IPS-NIHi11 (cell line): ENCODE results near the gene HDAC4.
"Not testable (repeated sequence)": the region's sequence is repeated elsewhere in the genome, so short reads cannot be mapped to it uniquely, and the experiment has no call there.

ENCODE experiments used
- DNase-seq: peaks from one replicate; pipeline ENCODE4 v3.0.0; 2012; ENCODE audit warnings: mixed read lengths, low spot score

The HDAC4 gene

DNA sequence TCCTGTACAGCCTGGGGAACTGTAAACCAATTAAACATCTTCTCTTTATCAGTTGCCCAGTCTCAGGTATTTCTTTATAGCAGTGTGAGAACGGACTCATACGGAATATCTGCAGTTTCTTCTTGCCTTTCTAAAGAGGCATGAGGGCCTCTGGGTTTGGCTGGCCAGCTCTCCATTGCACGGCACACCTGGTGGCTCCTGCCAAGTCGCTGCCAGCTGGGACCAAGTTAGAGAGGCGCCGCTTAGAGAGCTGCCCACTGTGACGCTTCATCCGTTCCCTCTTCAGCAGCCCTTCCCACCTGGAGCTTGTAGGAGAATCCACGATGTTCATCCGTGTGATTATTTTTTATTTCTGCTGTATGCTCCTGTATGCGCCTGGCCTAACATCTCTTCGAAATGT, 357.5 kb downstream of the HDAC4 start:
- no peak for DNase-seq

DNA sequence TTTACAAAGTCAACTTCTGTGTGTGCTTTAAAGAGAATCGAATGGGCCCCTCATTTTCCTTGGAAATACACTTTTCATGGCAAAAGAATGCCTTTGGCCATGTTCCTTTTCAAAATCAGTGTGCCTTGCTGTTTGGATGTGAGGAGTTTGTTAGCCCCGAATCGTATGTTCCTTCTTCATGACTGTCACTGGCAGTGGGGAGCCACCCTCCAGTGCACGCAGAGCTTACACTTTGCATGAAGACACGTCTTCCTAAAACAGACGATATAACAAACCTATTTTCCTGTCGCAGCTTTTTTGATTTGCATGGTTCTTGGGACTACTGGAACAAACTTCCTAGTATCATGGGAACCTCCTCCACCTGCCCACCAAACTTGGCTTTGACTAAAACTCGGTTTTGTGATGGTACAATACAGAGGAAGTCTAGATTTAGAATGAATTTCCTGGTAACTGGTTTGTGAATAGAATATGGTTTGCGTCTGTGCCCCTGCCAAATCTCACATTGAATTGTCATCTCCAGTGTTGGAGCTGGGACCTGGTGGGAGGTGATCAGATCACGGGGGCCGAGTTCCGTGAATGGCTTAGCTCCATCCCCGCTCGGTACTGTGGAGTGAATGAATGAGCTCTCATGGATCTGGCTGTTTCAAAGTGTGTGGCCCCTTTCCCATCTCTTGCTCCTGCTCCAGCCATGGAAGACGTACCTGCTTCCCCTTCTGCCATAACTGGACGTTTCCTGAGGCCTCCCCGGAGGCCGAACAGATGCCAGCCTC, 358.1 kb downstream of the HDAC4 start:
- DNase-seq, result no peak

DNA sequence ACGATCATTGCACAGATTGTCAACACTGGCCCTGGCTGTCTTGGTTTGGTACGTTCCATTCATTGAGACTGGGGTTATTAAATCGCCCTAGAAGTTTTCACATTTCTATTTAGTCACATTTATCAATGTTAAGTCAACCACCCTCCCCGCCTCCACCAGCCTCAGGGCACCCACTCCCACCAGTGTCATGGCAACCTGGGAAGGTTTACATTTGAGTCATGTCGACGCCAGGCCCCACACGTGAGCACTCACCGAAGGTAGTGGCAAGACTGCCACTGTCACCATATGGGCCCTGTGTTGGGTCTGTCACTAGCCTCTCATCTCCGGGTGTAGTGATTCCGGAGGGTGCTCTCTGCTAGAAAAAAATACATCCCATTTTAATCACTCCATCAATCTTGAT, 358.8 kb downstream of the HDAC4 start:
- no peak for DNase-seq

DNA sequence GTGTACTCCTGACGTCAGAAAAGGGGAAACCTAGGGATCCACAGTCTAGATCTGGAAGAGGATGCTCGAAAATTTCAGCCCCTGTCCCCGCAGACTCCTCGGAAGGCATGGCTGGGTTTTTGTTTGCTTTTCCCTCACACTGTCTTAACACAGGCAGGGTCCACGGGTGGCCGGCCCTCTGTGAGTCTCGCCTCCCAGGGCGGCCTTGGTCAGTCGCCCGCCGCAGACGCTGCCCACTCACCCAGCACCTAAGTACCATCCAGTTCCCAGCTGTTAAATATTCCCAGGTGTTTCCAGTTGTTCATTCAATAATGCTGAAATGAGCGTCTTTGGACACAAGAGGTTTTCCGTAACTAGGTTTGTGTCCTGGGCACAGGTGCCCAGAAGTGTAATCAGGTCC, 359.8 kb downstream of the HDAC4 start:
- no peak for DNase-seq

DNA sequence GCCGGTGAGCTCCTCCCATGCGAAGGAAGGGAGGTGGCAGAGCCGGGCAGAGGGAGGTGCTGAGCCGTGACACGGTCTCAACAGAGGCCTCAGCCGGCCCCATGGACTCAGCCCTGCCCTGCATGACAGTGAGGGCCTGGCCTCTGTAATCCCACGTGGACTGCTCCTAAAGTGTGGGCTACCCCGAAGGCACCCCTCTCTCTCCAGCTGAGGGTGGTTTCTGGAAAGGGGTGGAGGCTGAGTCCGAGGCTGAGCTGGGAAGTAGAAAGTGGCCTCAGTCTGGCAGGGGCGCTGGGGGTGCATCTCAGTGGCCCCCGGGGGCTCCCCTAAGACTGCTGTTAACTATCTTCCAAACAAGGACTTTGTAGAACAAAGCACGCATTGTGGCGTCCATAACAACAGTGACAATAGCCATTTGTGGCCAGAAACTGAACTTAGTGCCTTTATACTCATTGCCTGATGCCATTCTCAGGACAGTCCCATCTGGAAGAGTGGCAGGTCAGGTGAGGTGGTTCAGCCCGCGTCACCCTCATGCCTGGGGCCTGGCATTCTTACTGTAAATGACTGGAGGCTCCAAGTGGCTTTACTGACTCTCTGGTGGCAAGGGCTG, 360.6 kb downstream of the HDAC4 start:
- no peak for DNase-seq

DNA sequence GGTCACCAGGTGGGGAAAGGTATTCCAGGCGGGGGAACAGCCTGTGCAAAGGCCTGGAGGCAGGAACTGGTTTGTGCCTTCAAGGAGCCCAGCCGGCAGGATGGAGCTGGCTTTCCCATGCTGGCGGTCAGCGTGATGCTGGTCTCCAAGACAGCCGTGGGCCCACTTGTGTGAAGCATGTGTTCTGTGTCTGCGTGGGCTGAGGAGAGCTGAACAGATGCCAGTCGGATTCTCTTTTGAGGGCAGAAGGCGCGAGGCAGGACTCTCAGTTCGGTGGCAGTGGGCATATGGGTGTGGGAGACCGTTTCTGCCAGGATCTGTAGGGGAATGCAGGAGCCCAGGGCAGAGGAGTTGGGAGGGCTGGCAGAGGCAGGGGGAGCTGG, 361.4 kb downstream of the HDAC4 start:
- DNase-seq, result no peak

DNA sequence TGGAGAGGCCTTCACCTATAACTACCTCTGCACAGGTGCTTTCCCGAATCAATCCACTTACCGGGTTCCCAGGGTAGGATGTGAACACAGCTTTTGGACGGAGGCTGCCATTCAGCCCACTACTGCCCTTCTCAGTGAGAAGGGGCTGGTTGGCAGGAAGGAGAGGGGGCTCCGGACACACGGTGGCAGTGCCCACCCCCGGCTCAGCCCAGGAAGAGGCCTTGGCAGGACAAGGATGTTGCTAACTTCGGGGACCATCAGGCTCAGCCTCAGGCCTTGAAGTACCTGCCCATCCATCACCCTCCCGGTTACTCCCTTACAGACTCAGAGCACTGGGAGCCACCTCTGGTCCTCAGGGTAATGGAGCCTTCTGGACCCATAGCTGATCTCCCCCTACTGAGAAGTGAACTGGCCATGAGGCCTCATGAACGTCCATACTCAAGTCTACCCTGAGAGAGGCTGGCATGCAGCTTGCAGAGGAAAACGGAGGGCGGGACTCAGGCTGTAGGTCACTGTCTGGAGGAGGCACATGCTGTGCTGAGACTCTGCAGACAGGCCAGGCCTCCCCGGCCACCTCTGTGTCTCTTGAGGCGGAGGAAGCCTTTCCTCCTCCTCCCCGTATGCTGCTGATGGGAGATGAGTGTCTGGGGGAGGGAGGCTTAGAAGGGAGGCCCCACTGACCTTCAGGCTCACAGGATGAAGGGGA, 361.9 kb downstream of the HDAC4 start:
- no peak for DNase-seq

DNA sequence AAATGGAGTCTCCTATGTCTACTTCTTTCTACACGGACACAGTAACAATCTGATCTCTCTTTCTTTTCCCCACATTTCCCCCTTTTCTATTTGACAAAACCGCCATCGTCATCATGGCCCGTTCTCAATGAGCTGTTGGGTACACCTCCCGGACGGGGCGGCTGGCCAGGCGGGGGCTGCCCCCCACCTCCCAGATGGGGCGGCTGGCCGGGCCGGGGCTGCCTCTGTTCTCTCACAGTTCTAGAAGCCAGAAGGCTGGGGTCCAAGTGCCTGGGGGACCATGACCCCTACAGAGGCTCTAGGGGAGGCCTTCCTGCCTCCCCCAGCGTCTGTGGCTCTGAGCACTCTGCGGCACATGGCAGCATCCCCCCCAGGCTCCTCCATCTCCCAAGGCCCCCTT, 362.5 kb downstream of the HDAC4 start:
- DNase-seq, result not testable (repeated sequence)

DNA sequence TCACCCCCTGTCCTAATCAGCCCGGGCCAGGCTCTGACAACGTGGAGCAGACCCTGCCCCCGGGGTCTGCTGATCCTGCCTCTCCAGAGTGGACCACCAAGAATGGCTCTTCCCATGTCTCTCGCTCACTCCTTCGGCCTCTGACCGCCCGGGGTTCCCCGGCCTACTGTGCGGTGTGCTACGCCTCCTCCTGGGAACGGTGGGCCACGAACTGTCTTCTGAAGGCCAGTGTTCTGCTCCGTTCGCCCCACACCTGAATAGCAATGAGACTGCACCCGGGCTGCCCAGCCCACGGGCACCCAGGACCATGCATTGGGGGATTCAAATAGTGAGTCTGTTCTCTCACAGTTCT, 363.3 kb downstream of the HDAC4 start:
- no peak for DNase-seq

DNA sequence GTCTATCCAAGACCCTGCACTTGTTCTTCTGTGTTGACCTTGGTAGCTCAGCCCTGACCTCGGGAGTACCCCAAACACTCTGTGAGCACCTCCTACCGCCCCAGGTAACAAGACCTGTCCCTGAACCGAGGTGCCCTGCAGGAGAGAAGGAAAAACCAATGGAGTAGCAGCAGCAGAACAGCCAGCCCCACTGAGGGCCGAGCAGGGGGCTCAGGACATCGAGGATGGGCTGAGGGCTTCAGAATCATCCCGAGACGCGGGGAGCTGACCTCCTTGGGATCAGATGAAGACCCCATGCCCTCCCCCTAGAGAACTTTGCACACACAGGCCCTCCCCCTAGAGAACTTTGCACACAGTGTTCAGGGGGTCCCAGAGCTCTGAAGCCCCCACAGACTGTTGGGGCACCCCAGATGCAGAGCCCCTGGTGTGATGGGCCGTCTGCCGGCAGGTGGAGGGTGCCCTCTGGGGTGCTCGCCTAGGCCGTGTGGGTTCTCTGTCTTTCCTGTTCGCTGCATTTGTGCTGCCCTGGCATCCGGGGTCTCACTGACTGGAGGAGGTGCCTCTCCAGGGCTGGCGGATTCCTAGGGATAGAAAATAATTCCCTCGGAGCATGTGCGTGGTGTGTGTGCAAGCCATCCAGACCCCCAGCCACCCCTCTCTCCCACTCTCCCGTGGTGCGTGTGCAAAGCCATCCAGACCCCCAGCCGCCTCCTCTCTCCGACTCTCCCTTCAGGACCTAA, 363.8 kb downstream of the HDAC4 start:
- no peak for DNase-seq

DNA sequence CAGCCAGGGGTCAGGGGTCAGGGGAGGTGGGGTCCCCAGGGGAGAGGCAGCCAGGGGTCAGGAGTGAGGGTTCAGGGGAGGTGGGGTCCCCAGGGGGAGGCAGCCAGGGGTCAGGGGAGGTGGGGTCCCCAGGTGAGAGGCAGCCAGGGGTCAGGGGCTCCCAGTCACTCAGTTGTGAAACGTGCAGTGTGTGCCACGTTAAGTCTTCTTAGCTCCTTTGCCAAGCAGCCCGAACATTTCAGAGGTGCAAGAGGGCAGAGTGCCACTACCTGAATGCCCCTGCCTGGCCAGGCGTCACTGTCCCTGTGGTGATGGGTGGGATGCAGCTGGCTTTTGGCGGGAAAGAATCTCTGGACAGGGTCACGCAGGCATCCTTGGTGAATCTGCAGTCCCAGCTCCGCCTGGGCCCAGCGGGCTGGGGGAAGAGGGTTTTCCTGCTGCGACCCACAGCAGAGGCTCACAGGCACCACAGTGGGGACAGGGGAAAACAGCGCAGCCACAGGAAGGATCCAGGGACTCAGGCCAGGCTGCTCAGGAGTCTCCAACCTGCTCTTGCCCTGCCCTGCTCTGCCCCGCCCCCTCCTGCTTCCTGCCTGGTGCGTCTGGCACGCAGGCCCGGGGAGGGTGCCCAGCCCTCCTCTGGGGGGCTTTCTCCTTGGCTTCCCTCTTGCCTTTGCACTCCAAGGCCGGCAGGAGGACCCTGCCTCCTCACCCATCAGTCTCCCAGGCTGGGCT, 364.7 kb downstream of the HDAC4 start:
- DNase-seq, result peak; percentile 55

DNA sequence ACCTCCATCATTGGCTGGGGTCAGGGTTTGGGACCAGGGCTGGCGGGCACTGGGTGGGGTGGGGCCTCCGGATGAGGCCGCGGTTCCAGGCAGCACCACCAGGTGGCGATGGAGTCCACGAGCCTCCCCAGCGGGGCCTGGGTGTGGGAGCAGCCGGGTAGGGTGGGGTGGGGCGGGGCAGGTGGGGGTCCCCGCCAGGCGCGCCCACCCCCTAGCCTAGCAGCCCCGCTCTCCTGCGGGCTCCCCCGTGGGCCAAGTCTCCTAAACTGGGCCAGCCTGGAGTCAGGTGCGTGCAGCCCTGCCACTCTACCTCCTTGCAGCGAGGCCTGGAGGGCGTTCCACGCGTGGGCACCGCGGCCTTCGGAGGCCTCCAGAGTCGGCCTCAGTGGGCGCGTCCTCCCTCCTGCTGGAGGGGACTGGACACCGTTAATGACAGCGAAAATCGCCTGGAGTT, 365.4 kb downstream of the HDAC4 start:
- peak; percentile 99 for DNase-seq

DNA sequence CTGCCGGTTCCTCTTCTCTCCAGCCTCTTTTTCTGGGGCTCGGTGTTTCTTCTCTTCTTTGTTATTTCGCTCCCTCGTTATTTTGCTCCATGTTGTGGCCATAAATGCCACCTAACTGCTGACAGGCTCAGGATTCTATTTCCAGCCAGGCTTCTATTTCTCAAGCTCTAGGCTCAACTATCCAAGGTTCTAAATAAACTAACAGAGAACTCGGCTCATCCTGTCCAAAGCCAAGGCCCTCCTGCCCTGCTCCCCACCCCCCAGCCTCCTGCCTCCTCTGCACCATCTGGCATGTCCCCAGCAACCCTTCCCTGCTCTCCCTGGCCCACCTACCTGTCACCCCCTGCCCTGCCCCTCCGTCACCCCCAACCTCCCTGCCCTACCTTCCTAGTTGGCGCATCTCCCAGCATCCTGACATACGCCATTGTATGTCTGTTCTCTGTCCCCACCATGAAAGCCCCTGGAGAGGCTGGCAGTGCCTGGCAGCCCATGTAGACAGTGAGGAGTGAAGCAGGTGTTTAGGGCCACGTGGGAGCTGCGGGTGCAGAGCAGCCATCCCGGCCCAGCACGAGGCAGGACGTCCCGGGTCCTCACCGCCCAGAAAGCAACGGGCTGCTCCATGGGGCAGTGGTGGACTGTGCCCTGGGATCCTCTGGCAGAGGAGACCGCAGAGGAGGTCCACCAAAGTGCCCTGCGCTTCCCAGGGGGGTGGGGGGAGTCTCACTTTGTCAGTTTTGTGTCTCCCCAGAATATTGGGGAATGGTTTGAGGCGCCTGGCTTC, 366.1 kb downstream of the HDAC4 start:
- no peak for DNase-seq

DNA sequence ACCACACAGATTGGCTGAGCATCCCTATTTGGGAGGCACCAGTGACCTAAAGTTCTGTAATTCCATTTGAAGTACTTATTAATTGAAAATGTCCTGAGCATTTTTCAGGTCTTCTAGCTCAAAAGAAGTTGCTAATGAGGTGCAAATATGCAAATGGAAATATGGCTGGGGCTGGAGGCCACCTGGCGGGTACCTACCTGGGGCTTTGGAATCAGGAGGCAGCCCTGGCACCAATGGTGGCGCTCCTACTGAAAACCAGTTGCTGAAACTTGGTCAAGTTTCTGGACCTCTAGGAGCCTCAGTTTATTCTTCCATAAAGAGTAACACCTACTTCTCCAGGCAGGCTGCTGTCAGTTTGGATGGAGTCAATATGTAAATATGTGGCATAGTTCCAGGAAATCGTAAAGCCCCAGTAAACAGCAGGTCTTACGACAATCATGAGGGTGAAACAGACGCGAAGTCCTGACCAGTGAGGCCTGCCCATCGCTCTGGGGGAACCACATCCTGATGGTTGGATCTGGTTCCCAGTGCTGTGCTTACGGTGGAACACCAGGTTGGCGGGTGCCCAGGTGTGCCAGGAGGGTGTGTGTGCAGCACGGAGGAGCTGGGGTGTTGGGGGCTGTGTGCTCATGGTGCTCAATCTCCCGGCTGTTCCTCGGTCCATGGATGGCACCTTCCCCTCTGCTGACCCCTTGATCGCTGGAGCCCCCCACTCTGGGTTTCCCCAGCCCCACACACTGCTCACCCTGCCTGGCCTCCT, 366.8 kb downstream of the HDAC4 start:
- no peak for DNase-seq

DNA sequence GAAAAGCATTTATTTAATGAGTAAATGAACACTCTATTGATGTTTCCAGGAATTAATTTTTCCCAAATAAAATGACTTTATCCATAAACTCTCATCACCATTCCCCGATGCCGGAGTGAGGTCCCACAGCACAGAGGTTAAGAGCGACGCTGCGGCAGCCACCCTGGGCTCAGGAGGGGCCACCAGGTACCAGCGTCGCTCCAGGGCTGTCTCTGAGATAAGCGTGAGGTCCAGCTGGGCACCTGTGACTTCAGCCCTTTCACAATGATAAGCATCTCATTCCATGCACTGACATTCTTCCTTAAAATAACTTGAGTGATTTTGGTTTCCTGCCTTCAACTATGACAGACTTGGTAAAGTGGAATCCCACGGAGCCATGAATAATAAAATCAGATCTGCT, 370.9 kb downstream of the HDAC4 start:
- no peak for DNase-seq

DNA sequence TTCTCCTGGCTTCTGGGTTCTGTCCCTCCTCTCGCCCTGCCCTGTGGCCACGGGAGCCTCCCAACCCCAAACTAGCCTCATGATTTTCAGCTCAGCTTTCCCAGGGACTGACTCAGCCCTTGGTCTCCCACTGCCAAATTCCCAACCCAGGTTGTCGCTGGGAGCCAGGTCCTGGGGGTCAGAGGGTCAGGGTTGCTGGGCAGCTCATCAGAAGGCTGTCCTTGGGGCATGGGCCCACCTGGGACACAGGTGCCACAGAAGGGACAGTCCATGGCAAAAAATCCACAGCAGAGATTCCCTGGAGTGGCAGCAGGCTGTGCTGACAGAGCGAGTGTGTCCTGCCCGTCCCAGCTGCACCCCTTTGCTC, 372.6 kb downstream of the HDAC4 start:
- no peak for DNase-seq

DNA sequence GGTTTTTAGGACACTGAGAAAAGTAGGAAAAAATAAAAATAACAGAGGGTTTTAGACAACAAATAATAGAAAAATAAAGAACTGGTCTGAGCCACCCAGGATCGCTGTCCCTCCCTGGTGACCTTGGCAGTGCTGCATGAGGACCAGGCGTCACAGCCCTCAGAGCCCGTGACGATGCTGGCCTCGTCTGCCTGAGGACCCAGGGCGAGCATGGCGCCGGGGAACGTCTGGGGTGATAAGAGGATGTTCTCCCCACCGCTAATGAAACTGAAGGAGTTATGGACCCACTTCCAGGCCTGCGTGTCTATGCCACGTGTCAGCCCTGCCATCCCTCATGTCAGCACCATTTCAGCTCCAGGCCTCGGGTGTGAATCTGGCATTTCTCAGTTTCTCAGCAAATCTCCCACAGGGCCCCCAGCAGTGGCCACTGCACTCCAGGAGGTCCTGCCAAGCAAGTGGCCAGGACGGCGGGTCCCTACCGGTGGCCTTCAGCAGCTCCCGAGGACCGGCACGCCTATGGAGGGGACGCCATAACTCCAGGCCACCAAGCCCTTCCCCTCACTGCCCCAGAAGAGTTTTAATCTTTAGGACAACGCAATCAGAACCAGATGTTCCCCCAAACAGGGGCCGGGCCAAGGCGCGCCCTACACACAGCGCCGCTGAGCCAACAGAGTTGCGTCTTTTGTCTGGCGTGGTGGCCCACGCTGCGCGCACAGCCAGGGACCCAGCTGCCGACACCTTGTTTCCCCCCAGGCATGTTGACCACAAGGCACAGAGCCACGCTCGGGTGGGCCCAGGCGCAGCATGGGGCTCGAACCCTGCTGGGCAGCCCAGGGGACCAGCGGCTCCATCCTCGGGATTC, 373.2 kb downstream of the HDAC4 start:
- no peak for DNase-seq

DNA sequence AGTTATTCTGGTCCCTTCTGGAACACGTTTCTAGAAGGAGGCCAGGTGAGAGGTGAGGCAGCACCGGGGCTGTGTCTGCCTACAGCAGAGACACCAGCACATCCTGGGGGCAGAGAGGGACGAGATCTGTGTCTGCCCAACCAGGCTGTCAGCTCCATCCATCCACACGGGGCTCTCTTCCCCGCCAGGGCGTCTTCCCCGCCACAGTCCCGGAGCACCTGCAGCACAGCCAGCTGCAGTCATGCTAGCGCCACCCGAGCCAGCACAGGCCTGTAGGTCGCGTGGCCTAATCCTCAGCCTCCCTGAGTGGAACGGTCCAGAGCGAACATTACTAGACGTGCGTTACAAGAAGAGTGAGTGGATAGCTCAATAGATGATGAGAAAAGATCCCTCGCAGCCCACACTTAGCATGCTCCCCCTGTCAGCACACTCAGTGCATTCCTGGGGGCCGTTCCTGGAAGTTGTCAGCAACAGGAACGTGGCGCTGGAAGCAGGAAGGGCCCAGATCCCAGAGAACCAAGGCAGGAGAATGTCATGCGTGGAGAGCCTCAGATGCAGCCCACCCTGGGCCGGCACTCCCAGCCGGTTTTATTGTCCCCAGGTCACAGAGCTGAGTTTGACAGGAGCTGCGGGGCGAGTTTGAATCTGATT, 374.0 kb downstream of the HDAC4 start:
- peak; percentile 59 for DNase-seq

DNA sequence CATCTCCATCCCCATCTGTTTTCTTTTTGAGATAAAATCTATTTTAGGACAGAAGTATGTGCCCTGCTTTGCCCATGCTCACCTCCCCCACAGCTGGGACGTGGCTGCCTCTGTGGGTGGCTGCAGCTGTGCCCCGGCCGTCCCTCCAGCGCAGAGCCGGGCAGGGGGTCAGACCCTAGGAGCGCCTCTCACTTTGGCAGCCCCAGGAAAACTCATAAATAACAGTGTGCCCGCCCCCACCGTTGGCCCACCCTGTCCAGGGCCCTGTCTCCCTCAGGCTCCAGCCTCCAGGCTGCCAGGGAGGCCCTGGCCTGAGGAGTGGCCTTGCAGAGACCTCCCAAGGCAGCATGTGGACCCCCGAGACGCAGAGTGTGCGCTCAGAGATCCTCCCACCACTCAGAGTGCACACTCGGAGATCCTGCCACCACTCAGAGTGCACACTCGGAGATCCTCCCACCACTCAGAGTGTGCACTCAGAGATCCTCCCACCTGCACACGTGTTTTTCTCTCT, 374.8 kb downstream of the HDAC4 start:
- no peak for DNase-seq
